Activated naive CD4-positive, alpha-beta T cell treated with anti-CD3 and anti-CD28 coated beads, Interleukin-2, amount 10 ng/mL, durations not matched to agents 7 days and 5 days (primary cell): ENCODE data around the gene ABCC1.
A peak's percentile ranks its signal among the peaks of the same experiment; 100 is the strongest.

ENCODE experiments used
- CTCF ChIA-PET: fragments of 350-600 bp; sonication (Branson Sonifier 250); formaldehyde crosslinking; loops from one replicate; lab custom pipeline; 2021; ENCODE audit warnings: antibody characterized with exemption; lab: Charles Lee
- DNase-seq: peaks from one replicate; pipeline ENCODE4 v3.0.0-alpha.2; 2020
- H3K27ac Mint-ChIP-seq: one replicate; pipeline ENCODE4 v1.8.0; 2021; ENCODE audit warnings: mild to moderate bottlenecking, moderate library complexity, mixed read lengths
- H3K27me3 Mint-ChIP-seq: one replicate; pipeline ENCODE4 v1.8.0; 2021; ENCODE audit warnings: mild to moderate bottlenecking, mixed read lengths
- H3K36me3 Mint-ChIP-seq: one replicate; pipeline ENCODE4 v1.8.0; 2021; ENCODE audit warnings: mixed read lengths
- H3K4me1 Mint-ChIP-seq: one replicate; pipeline ENCODE4 v1.8.0; 2021; ENCODE audit warnings: mixed read lengths
- H3K4me3 Mint-ChIP-seq: one replicate; pipeline ENCODE4 v1.8.0; 2021; ENCODE audit warnings: mild to moderate bottlenecking, moderate library complexity, mixed read lengths
- H3K9me3 Mint-ChIP-seq: one replicate; pipeline ENCODE4 v1.8.0; 2021; ENCODE audit warnings: mixed read lengths

Gene ABCC1

GRCh38 chr16:16075488-16076422 is 126.3 kb downstream of the ABCC1 start:
- H3K27ac Mint-ChIP-seq = peak overlapping the region; percentile 49
- H3K36me3 Mint-ChIP-seq = peaks cover 46% of the 10 kb centered on the region
- CTCF ChIA-PET = interaction anchor here (0.9 to 1.1 kb wide), 2 partner anchors 18 to 201 kb away, joined by 3 to 4 read pairs; no protein-coding TSS in a partner anchor
- no peak overlapping the region for H3K4me3 Mint-ChIP-seq
- H3K27me3 Mint-ChIP-seq = no peaks in the 10 kb centered on the region
- H3K9me3 Mint-ChIP-seq = no peaks in the 10 kb centered on the region
- H3K4me1 Mint-ChIP-seq = peaks cover 10% of the 10 kb centered on the region
- no peak for DNase-seq

- Mint-ChIP-seq H3K27me3 (no peaks in the 10 kb centered on the region), H3K27ac (peak overlapping the region; percentile 60), H3K4me3 (no peak overlapping the region), H3K4me1 (peaks cover 10% of the 10 kb centered on the region), H3K36me3 (peaks cover 51% of the 10 kb centered on the region), H3K9me3 (no peaks in the 10 kb centered on the region)
- CTCF ChIA-PET = no interaction called here
- no peak for DNase-seq
These were observed 127.0 kb downstream of the ABCC1 start for GRCh38 chr16:16076423-16076813.

- CTCF ChIA-PET = no interaction called here
- Mint-ChIP-seq H3K4me1 (no peaks in the 10 kb centered on the region), H3K27ac (no peak overlapping the region), H3K4me3 (no peak overlapping the region), H3K9me3 (peaks cover 3% of the 10 kb centered on the region), H3K27me3 (no peaks in the 10 kb centered on the region), H3K36me3 (peaks cover 62% of the 10 kb centered on the region)
- no peak for DNase-seq
These were observed 131.1 kb downstream of the ABCC1 start for GRCh38 chr16:16080465-16081065.

GRCh38 chr16:16081141-16081540 is 131.7 kb downstream of the ABCC1 start:
- CTCF ChIA-PET = no interaction called here
- H3K4me3 Mint-ChIP-seq = no peak overlapping the region
- DNase-seq = no peak
- no peak overlapping the region for H3K27ac Mint-ChIP-seq
- H3K4me1 Mint-ChIP-seq = no peaks in the 10 kb centered on the region
- H3K27me3 Mint-ChIP-seq = no peaks in the 10 kb centered on the region
- peaks cover 3% of the 10 kb centered on the region for H3K9me3 Mint-ChIP-seq
- H3K36me3 Mint-ChIP-seq = peaks cover 64% of the 10 kb centered on the region

GRCh38 chr16:16082255-16082654 is 132.8 kb downstream of the ABCC1 start:
- Mint-ChIP-seq H3K9me3 (peaks cover 3% of the 10 kb centered on the region), H3K27ac (no peak overlapping the region), H3K4me3 (no peak overlapping the region), H3K4me1 (no peaks in the 10 kb centered on the region), H3K27me3 (no peaks in the 10 kb centered on the region), H3K36me3 (peaks cover 65% of the 10 kb centered on the region)
- no peak for DNase-seq
- CTCF ChIA-PET = no interaction called here

GRCh38 chr16:16083421-16084156 is 134.2 kb downstream of the ABCC1 start:
- Mint-ChIP-seq H3K27ac (no peak overlapping the region), H3K9me3 (peaks cover 3% of the 10 kb centered on the region), H3K4me3 (no peak overlapping the region), H3K27me3 (no peaks in the 10 kb centered on the region), H3K4me1 (no peaks in the 10 kb centered on the region), H3K36me3 (peaks cover 63% of the 10 kb centered on the region)
- CTCF ChIA-PET = no interaction called here
- peak; percentile 28 for DNase-seq

GRCh38 chr16:16084874-16085273 is 135.5 kb downstream of the ABCC1 start:
- Mint-ChIP-seq H3K9me3 (peaks cover 3% of the 10 kb centered on the region), H3K4me3 (no peak overlapping the region), H3K27ac (peak overlapping the region; percentile 69), H3K27me3 (no peaks in the 10 kb centered on the region), H3K4me1 (no peaks in the 10 kb centered on the region), H3K36me3 (peaks cover 60% of the 10 kb centered on the region)
- CTCF ChIA-PET = no interaction called here
- no peak for DNase-seq

- no peak for DNase-seq
- CTCF ChIA-PET = no interaction called here
- H3K4me3 Mint-ChIP-seq = no peak overlapping the region
- H3K36me3 Mint-ChIP-seq = peaks cover 56% of the 10 kb centered on the region
- H3K9me3 Mint-ChIP-seq = peaks cover 3% of the 10 kb centered on the region
- no peak overlapping the region for H3K27ac Mint-ChIP-seq
- H3K27me3 Mint-ChIP-seq = no peaks in the 10 kb centered on the region
- no peaks in the 10 kb centered on the region for H3K4me1 Mint-ChIP-seq
These were observed 137.4 kb downstream of the ABCC1 start for GRCh38 chr16:16086653-16087446.

- Mint-ChIP-seq H3K4me3 (no peak overlapping the region), H3K4me1 (no peaks in the 10 kb centered on the region), H3K27me3 (no peaks in the 10 kb centered on the region), H3K36me3 (peaks cover 46% of the 10 kb centered on the region), H3K9me3 (no peaks in the 10 kb centered on the region), H3K27ac (no peak overlapping the region)
- no peak for DNase-seq
- CTCF ChIA-PET = no interaction called here
These were observed 140.8 kb downstream of the ABCC1 start for GRCh38 chr16:16090238-16090637.

- Mint-ChIP-seq H3K36me3 (peaks cover 38% of the 10 kb centered on the region), H3K27ac (no peak overlapping the region), H3K9me3 (no peaks in the 10 kb centered on the region), H3K27me3 (no peaks in the 10 kb centered on the region), H3K4me1 (no peaks in the 10 kb centered on the region), H3K4me3 (no peak overlapping the region)
- CTCF ChIA-PET = no interaction called here
- no peak for DNase-seq
These were observed 143.7 kb downstream of the ABCC1 start for GRCh38 chr16:16092925-16093627.

- no peak for DNase-seq
- H3K4me3 Mint-ChIP-seq = no peak overlapping the region
- CTCF ChIA-PET = no interaction called here
- H3K36me3 Mint-ChIP-seq = peaks cover 38% of the 10 kb centered on the region
- H3K27ac Mint-ChIP-seq = no peak overlapping the region
- no peaks in the 10 kb centered on the region for H3K9me3 Mint-ChIP-seq
- no peaks in the 10 kb centered on the region for H3K27me3 Mint-ChIP-seq
- no peaks in the 10 kb centered on the region for H3K4me1 Mint-ChIP-seq
These were observed 144.4 kb downstream of the ABCC1 start for GRCh38 chr16:16093628-16094332.

- Mint-ChIP-seq H3K4me1 (no peaks in the 10 kb centered on the region), H3K27ac (no peak overlapping the region), H3K9me3 (no peaks in the 10 kb centered on the region), H3K27me3 (no peaks in the 10 kb centered on the region), H3K36me3 (peaks cover 36% of the 10 kb centered on the region), H3K4me3 (no peak overlapping the region)
- DNase-seq = no peak
- CTCF ChIA-PET = no interaction called here
These were observed 146.2 kb downstream of the ABCC1 start for GRCh38 chr16:16095646-16096045.
